Stimulated activated naive CD8-positive, alpha-beta T cell treated with anti-CD3 and anti-CD28 coated beads, Interleukin-15, Interleukin-2, amounts not matched to agents 100 ng/mL and 50 ng/mL, for 24 hours (primary cell): Measurements from ENCODE around the gene PBX4.

Source experiments
- H3K27ac Mint-ChIP-seq: one replicate; pipeline ENCODE4 v1.8.0; 2021; ENCODE audit warnings: mild to moderate bottlenecking, mixed read lengths
- H3K27me3 Mint-ChIP-seq: one replicate; pipeline ENCODE4 v1.8.0; 2021; ENCODE audit warnings: mixed read lengths
- H3K36me3 Mint-ChIP-seq: one replicate; pipeline ENCODE4 v1.8.0; 2021; ENCODE audit warnings: low read depth, mixed read lengths
- H3K4me1 Mint-ChIP-seq: one replicate; pipeline ENCODE4 v1.8.0; 2021; ENCODE audit warnings: low read depth, mixed read lengths
- H3K4me3 Mint-ChIP-seq: one replicate; pipeline ENCODE4 v1.8.0; 2021; ENCODE audit warnings: mild to moderate bottlenecking, mixed read lengths
- H3K9me3 Mint-ChIP-seq: one replicate; pipeline ENCODE4 v1.8.0; 2021; ENCODE audit warnings: mixed read lengths

PBX4 gene

DNA sequence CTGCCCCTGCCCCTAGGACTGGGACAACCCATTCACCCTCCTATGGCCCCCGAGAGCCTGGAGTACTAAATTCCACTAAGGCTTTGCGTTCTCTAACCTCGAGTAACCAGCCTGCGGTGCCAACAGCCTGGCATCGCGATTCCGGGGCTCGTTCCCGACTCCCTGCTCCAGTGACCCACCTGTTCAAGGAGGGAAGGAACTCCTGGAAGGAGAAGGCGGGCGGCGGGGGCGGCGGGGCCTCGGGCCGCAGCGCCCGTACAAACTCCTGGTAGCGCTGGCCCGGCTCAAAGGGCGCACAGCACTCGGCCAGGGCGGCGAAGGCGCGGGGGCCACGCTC lies 18.7 kb upstream of the PBX4 start:
- H3K27me3 Mint-ChIP-seq: no peaks in the 10 kb centered on the region
- peaks cover 44% of the 10 kb centered on the region for H3K36me3 Mint-ChIP-seq
- no peak overlapping the region for H3K4me3 Mint-ChIP-seq
- H3K9me3 Mint-ChIP-seq: no peaks in the 10 kb centered on the region
- H3K27ac Mint-ChIP-seq: no peak overlapping the region
- peaks cover 4% of the 10 kb centered on the region for H3K4me1 Mint-ChIP-seq

DNA sequence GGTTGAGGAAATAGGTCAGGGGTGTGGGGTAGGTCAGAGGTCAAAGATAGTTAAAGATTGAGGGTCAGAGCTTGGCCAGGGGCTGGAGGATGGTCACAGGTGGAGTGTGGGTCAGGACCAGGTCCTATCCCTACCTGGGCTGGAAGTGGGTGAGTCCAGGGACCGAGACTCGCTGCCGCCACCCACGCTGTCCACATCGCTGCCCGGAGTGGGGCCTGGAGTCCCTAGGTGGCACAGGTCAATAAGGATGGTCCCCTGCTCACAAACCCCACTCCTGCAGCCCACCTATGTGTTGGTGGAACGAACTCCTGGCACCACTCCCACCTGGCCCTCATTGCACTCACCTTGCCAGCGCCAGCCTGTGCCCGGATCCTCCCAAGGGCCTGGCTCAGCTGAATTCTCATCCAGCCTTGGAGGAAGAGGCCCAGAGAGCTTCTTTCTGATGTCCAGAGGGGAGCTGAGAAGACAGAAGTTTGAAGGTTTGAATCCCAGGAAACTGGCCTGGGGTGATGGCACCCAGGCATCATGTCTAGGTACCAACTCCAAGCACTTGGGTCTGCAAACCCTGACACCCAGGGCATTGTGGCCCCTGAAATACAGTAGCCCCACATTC lies 18.2 kb upstream of the PBX4 start:
- Mint-ChIP-seq H3K36me3 (peaks cover 40% of the 10 kb centered on the region), H3K27me3 (no peaks in the 10 kb centered on the region), H3K4me1 (no peaks in the 10 kb centered on the region), H3K27ac (no peak overlapping the region), H3K9me3 (no peaks in the 10 kb centered on the region), H3K4me3 (no peak overlapping the region)

DNA sequence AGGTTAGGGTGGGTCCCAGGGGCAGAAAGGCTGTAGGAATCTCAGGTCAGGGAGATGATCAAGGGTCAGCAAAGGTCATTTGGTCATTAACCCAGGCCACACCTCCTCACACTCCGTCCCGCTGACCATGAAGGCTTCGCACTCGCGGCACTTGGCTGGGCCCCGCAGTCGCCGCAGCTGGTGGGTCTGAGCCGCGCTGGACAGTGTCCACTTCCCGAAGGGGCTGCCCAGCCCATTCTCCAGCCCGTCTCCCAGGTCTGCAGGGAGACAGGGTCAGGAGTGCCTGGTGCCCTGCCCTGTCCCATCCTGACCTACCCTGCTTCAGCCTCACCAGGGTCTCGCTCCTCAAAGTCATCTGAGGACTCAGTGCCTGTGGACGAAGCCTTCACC lies 16.8 kb upstream of the PBX4 start:
- H3K9me3 Mint-ChIP-seq: no peaks in the 10 kb centered on the region
- no peaks in the 10 kb centered on the region for H3K27me3 Mint-ChIP-seq
- peaks cover 40% of the 10 kb centered on the region for H3K36me3 Mint-ChIP-seq
- no peaks in the 10 kb centered on the region for H3K4me1 Mint-ChIP-seq
- no peak overlapping the region for H3K27ac Mint-ChIP-seq
- no peak overlapping the region for H3K4me3 Mint-ChIP-seq

DNA sequence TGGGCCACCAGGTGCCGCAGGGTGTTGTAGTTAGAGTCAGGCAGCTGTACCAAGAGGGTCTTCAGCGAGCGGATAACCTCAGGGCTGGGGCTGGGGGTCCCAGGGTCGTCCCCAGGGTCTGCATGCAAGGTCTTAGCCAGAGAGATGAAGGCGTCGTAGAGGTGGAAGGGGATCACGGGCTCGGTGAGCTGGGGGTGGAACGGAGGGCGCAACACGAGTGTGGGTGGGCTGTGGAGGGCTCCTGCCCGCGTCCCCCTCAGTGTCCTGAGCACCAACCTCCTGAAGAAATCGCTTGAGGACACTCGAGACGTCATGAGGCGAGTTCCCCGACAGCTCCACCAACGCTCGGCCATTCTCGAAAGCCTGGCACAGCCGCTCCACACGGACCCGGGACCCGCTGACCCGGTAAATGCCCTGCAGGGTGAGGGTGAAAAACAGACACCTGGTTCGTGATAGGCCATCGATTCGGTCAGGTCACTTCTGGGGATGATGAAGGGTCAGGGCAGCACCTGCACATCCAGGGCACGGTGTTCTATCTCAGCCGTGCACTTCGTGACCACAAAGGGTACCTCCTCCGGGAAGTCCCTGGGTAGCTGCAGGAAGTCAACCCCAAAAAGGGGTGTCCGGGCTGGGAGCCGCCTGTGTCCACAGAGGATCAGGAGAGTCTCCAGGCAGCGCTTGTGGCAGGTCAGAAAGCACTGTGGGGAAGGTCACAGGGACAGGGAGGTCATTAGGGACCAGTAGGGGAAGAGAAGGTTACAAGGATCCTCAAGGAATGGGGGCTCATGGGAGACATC lies 16.2 kb upstream of the PBX4 start:
- Mint-ChIP-seq H3K27me3 (no peaks in the 10 kb centered on the region), H3K4me1 (no peaks in the 10 kb centered on the region), H3K36me3 (peaks cover 36% of the 10 kb centered on the region), H3K9me3 (no peaks in the 10 kb centered on the region), H3K4me3 (no peak overlapping the region), H3K27ac (no peak overlapping the region)

DNA sequence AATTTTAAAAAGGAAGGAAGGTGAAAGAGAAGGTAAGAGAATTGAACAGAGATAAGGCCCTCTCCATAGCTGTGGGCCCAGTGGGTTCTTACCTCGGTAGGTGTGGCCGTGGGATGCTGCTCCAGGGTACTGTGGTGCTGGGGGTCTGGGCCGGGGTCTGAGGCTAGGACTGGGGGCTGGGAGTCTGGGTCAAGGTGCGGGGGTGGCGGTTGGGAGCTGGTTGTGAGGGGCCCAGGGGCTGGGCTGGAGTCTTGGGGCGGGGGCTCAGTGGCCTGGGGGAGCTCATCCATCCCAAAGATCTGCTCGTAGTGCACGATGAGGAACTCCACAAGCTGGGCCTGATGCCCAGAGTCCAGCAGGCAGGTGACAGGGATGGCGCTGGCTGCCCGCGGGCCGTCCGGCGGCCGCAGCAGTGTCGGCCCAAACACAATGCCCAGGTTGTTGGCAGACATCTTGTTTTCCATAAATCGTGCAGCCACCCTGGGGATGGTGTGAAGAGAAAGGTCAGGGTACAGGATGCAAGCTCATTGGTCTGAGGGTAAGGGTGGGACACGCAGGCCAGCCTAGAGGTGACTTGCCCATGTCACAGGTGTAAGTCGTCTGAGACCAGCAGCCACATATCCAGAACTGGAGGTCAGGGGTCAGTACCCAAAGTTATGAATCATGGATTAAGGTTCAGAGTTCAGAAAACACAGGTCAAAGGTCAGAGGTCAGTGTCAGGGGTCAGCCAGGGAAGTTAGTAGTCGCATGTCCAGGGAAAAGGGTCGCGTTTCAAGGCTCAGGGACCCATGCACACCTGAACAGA lies 15.4 kb upstream of the PBX4 start:
- no peak overlapping the region for H3K4me3 Mint-ChIP-seq
- H3K4me1 Mint-ChIP-seq: peaks cover under 1% of the 10 kb centered on the region
- H3K27ac Mint-ChIP-seq: no peak overlapping the region
- H3K36me3 Mint-ChIP-seq: peaks cover 36% of the 10 kb centered on the region
- H3K9me3 Mint-ChIP-seq: no peaks in the 10 kb centered on the region
- no peaks in the 10 kb centered on the region for H3K27me3 Mint-ChIP-seq

DNA sequence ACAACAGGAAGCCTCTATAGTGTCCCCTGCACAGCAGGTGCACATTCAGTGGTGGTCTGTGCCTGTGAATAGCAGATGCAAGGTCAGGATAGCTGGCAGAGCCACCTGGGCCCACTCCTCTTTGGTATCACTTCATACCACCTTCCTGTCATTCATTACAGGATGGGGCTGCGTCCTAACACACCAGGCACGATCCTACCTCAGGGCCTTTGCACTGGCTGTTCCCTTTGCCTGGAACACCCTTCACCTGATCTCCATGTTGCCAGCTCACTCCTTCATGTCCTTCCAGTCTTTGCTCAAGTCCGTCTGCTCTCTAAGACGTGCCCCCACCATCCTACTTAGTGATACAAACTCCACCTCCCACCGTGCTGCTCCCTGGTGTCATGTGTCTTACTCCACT lies 14.2 kb upstream of the PBX4 start:
- H3K4me1 Mint-ChIP-seq: peaks cover 8% of the 10 kb centered on the region
- peaks cover 32% of the 10 kb centered on the region for H3K36me3 Mint-ChIP-seq
- H3K4me3 Mint-ChIP-seq: no peak overlapping the region
- no peak overlapping the region for H3K27ac Mint-ChIP-seq
- no peaks in the 10 kb centered on the region for H3K27me3 Mint-ChIP-seq
- no peaks in the 10 kb centered on the region for H3K9me3 Mint-ChIP-seq

DNA sequence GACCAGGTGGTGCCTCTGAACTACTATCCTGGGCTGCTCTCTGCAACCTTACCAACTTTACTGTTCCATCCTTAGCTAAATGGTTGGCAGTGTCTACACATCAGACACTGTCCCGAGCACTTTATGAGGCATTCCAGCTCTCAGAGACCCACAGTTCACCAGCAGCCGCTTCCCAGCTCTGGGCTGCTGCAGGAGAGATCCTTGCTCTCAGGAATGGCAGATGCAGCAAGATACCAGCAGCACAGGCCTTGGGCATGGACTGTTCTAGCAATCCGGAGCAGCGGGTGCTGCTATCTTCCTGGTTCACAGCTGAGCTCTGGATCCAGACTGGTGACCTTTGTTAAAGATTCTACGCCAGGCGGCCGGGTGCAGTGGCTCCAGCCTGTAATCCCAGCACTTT lies 12.9 kb upstream of the PBX4 start:
- H3K36me3 Mint-ChIP-seq: peaks cover 33% of the 10 kb centered on the region
- H3K4me3 Mint-ChIP-seq: no peak overlapping the region
- peaks cover 22% of the 10 kb centered on the region for H3K4me1 Mint-ChIP-seq
- no peak overlapping the region for H3K27ac Mint-ChIP-seq
- H3K27me3 Mint-ChIP-seq: no peaks in the 10 kb centered on the region
- no peaks in the 10 kb centered on the region for H3K9me3 Mint-ChIP-seq

DNA sequence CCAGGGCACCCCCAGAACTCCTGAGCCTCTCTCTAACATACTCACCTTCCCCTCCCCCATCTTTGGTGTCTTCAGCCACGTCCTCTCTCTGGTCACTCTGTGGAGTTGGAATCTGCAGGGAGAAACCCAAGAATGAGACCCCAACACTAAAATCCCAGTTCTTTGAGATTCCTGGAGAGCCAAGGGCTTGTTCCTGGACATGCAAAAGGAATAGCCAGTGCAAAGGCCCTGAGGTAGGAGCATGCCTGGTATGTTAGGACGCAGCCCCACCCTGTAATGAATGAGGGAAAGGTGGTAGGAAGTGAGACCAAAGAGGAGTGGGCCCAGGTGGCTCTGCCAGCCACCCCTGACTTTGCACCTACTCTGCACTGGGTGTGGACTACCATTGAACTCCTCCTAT lies 11.9 kb upstream of the PBX4 start:
- H3K27me3 Mint-ChIP-seq: no peaks in the 10 kb centered on the region
- H3K4me3 Mint-ChIP-seq: no peak overlapping the region
- H3K4me1 Mint-ChIP-seq: peaks cover 27% of the 10 kb centered on the region
- no peak overlapping the region for H3K27ac Mint-ChIP-seq
- peaks cover 32% of the 10 kb centered on the region for H3K36me3 Mint-ChIP-seq
- no peaks in the 10 kb centered on the region for H3K9me3 Mint-ChIP-seq

DNA sequence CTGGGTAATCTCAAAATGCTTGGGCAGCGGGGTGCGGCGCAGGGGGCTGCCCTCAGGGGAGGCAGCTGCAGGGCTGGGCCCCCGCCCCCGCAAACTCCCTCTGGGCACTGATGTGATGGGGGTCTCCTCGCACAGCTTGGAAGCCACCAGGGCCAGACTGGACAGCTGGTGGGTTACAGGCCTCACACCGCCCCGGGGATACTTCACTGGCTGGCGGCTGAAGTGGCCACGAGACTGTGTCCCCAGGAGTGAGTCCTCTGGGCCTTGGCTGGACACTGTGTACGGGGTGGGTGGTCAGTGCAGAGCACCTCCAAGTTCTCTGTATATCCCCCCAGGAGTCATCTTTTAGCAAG lies 11.6 kb upstream of the PBX4 start:
- Mint-ChIP-seq H3K4me3 (no peak overlapping the region), H3K36me3 (peaks cover 28% of the 10 kb centered on the region), H3K27me3 (no peaks in the 10 kb centered on the region), H3K4me1 (peaks cover 27% of the 10 kb centered on the region), H3K9me3 (no peaks in the 10 kb centered on the region), H3K27ac (no peak overlapping the region)

DNA sequence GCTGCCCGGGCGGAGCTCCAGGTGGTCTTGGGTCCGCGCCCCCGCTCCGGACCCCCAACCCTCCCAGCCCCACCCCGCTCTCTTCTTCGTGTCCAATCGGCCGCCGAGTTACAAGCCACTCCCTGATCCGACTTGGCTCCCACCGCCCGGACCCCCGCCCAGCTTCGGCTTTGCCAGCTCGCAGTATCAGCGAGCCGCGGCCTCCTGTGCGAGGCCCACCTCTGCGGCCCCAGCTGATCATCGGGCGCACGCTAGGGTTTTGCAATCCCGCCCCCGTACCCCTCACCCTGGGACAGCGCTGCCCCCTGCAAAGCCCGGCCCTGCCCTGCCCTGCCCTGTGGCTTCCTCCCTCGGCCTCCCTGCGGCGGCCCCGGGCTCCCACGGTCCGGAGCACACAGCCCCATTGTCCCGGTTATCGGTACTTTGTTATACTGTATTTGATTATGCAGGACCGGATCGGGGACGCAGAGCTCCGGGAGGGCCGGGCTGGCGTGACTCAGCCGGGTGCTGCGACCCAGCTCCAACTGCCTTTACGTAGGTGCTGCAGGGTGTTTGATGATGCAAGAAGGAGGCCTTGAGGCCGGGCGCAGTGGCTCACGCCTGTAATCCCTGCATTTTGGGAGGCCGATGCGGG lies 10.1 kb upstream of the PBX4 start:
- Mint-ChIP-seq H3K9me3 (no peaks in the 10 kb centered on the region), H3K4me1 (peaks cover 27% of the 10 kb centered on the region), H3K27ac (peak overlapping the region; percentile 70), H3K27me3 (no peaks in the 10 kb centered on the region), H3K36me3 (peaks cover 17% of the 10 kb centered on the region), H3K4me3 (peak overlapping the region; percentile 63)

DNA sequence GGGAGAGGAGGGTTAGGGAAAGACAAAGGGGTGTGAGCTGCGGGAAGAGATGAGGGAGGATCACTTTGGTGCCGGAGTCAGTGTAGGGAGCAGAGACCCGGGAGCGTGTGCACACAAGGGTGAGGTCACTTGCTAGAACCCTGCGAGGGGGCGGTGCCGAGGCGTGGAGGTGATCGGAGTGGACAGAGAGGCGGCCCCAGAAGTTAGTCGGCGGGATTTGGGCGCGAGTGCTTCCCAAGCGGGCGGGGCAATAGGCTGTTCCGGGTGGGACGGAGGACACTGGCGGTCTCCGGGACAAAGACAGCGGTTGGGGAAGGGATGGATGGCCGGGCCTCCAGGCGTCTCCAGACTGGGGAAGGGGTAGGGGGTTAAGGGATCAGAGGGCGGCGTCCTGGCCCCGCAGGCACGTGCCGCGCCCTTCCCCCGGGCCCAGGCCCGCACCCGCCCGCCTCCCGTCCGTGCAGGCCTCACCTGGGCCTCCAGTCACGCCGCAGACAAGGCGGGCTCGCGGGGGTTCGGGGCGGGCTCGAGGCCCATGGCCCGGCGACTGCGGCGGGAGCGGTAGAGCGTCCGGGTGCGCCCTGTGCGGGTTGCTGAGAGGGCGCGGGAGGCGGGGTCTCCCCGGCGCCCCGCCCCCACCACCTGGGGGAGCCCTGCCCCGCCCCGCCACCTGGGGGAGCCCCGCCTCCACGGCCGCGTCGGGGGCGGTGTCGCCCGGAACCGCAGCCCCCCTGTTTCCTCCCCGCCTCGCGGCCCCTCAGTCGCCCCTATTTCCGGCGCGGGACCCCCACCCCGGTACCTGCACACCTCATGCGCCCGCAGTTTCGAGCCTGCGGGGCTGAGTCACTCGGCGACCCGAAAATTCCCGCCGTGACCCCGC lies 9.4 kb upstream of the PBX4 start, which contains the start of gene LPAR2:
LPAR2 (minus strand) TSS at position 600 of the 880 bp plus-strand sequence. CDS start 945 bp downstream, outside the sequence.
- Mint-ChIP-seq H3K36me3 (peaks cover 9% of the 10 kb centered on the region), H3K9me3 (no peaks in the 10 kb centered on the region), H3K4me3 (peak within 1 kb of the TSS; percentile 87), H3K27ac (peak within 1 kb of the TSS; percentile 90), H3K4me1 (peaks cover 27% of the 10 kb centered on the region), H3K27me3 (no peaks in the 10 kb centered on the region)

DNA sequence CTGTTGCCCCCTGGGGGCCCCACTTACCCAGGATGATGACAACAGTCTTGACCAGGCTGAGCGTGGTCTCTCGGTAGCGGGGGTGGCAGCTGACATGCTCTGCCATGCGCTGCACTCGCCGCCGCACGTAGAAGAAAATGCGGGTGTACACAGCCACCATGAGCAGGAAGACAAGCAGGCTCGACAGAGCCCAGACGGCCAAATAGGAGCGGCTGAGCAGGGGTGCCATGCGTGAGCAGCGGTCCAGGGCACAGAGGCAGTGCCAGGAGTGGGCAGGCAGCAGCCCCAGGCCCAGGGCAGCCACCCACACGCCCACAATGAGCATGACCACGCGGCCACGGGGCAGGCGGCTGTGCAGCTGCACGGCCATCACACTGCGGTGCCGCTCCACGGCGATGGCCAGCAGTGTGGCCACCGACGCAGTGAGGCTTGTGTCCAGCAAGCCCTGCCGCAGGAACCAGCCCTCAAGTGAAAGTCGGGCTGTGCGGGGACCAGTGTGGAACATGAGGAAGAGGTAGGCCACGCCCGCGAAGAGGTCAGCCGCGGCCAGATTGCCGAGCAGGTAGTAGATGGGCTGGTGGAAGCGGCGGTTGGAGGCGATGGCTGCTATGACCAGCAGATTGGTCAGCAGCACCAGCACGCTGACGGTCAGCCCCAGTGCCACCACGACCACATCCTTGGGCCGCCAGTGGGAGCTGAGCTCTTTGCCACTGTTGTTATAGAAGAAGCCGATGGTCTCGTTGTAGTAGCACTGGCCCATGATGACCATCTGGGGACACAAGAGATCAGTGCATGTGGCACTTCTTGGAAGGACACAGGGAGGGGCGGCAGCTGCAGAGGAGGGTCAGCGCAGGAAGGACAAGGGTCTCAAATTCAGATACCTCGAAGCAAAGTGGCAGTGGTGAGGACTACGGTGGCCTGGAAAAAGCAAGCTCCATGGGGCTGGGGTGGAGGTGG lies 8.3 kb upstream of the PBX4 start:
- peaks cover 27% of the 10 kb centered on the region for H3K4me1 Mint-ChIP-seq
- peaks cover 4% of the 10 kb centered on the region for H3K36me3 Mint-ChIP-seq
- H3K4me3 Mint-ChIP-seq: peak overlapping the region; percentile 87
- H3K27me3 Mint-ChIP-seq: no peaks in the 10 kb centered on the region
- H3K9me3 Mint-ChIP-seq: no peaks in the 10 kb centered on the region
- H3K27ac Mint-ChIP-seq: peak overlapping the region; percentile 90

DNA sequence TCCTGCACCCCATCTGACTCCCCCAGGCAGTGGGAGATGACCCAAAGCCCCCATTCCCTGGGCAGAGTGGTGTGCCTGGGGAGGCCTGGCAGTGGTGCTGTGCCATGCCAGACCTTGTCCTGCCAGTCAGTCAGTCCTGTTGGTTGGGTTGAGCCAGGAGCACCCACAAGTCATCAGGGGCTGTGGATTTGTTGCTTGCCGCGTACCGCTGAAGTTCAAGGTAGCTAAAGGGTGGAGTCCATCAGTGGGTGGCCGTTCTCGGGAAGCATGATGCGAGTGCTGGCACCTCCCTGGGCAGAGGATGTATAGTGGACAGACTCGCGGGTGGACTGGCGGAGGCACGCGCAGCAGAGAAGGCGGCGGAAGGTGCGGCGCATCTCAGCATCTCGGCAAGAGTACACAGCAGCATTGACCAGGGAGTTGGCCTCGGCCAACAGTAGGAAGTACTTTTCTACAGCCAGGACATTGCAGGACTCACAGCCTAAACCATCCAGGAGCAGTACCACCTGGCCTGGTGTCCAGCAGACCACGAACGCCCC lies 5.6 kb upstream of the PBX4 start:
- Mint-ChIP-seq H3K27me3 (no peaks in the 10 kb centered on the region), H3K27ac (no peak overlapping the region), H3K4me1 (peaks cover 31% of the 10 kb centered on the region), H3K9me3 (no peaks in the 10 kb centered on the region), H3K36me3 (peaks cover 4% of the 10 kb centered on the region), H3K4me3 (no peak overlapping the region)
